Activated CD4-positive, alpha-beta T cell treated with anti-CD3 and anti-CD28 coated beads for 36 hours (primary cell): ENCODE data around the gene NOL7. TPM values are rescaled to one million over a fixed set of nuclear protein-coding genes. Genes with fewer than 3 reads are reported as not detected.
A peak's percentile ranks its signal among the peaks of the same experiment; 100 is the strongest.

Source experiments
- ATAC-seq: fragments of 200-7000 bp; cut with Tn5 transposase; one replicate; pipeline ENCODE4 v1.10.0; 2021; ENCODE audit warnings: mild to moderate bottlenecking, moderate library complexity
- CTCF ChIA-PET: fragments of 350-600 bp; sonication (Branson Sonifier 250); formaldehyde crosslinking; loops from one replicate; lab custom pipeline; 2021; ENCODE audit warnings: antibody characterized with exemption; lab: Charles Lee
- POLR2A ChIA-PET: fragments of 350-600 bp; sonication (Branson Sonifier 250); formaldehyde crosslinking; loops from one replicate; lab custom pipeline; 2021; ENCODE audit warnings: antibody characterized with exemption, inconsistent platforms; lab: Charles Lee
- DNase-seq: peaks from one replicate; pipeline ENCODE4 v3.0.0-alpha.2; 2020
- H3K27ac Mint-ChIP-seq: one replicate; pipeline ENCODE4 v1.8.0; 2021; ENCODE audit warnings: mixed read lengths
- H3K27me3 Mint-ChIP-seq: one replicate; pipeline ENCODE4 v1.8.0; 2021; ENCODE audit warnings: mixed read lengths
- H3K36me3 Mint-ChIP-seq: one replicate; pipeline ENCODE4 v1.8.0; 2021; ENCODE audit warnings: low read depth, mixed read lengths
- H3K4me1 Mint-ChIP-seq: one replicate; pipeline ENCODE4 v1.8.0; 2021; ENCODE audit warnings: mixed read lengths
- H3K4me3 Mint-ChIP-seq: one replicate; pipeline ENCODE4 v1.8.0; 2021; ENCODE audit warnings: mild to moderate bottlenecking, moderate library complexity, mixed read lengths
- H3K9me3 Mint-ChIP-seq: one replicate; pipeline ENCODE4 v1.8.0; 2021; ENCODE audit warnings: low read depth, mixed read lengths
- intact Hi-C, 2 experiments: fragments of 100-400 bp; cut with DNase I in 1 of 2; cut with micrococcal nuclease in 1 of 2; formaldehyde crosslinking; loops; one replicate each; pipeline versions ENCODE4 v1.14.2 to v1.15.1; 2022 to 2024; cut with DNase I, micrococcal nuclease
- total RNA-seq, 2 experiments: library from RNA; stranded (reverse); gene quantifications; one replicate each; pipeline ENCODE4 v1.2.3, GENCODE V29; 2021

NOL7 gene
- total RNA-seq, 2 experiments from 2014 or later = 92.8 to 97.3 TPM

DNA sequence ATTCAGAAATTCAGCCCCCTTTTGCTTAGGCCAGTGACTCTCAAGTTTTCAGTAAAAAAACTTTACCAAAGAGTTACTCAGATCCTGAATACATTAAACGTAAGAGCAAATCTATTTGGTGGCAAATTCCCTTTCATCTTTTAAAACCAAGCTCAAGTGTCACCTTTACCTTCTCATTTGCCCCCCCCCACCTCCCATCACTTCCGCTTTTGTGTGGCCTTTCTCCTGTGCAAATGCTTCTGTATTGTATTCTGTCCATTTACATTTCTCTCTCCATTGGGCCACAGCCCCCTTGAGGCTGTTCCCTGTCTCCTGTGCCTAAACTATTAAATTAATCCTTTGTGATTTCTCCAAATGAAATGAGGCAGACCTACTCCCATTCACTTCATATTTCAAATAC lies 1.9 kb downstream of the NOL7 start:
- Mint-ChIP-seq H3K36me3 (peaks cover 53% of the 10 kb centered on the region), H3K27me3 (no peaks in the 10 kb centered on the region), H3K27ac (peak overlapping the region; percentile 90), H3K4me3 (peak overlapping the region; percentile 92), H3K4me1 (peaks cover 37% of the 10 kb centered on the region), H3K9me3 (no peaks in the 10 kb centered on the region)
- intact Hi-C loops = loop anchor here (5.0 kb wide), 2 partner anchors 145 to 1630 kb away; partner anchors contain the start of gene JARID2 (in 1 of the 2)
- ChIA-PET CTCF (interaction anchor here (0.6 to 3.6 kb wide), 8 partner anchors 7 to 197 kb away, joined by 3 to 32 read pairs (median 7); partner anchors contain the start of genes MCUR1, RANBP9 and SIRT5), POLR2A (interaction anchor here (0.7 kb wide), 1 partner anchor 315 kb away, joined by 3 read pairs; no protein-coding TSS in a partner anchor)
- DNase-seq (no peak), ATAC-seq (no peak)

DNA sequence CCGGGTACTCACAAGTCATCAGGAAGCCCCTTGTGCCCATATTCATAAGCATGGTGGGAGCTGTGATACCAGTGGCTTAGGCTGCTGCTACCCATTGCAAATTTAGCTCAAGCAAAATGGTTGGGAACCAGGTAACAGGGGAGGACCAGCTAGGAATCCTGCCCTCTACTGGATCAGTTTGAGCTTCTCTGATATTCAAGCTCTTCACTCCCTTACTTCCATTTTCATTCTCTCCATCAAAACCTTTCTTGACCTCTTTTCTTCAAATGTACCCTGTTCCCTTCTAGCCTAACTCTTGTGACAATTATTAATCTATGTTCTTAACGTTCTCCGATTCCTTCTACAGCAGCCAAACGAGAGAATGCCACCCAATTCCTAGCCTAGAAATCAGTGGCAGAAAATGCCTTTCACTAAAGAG lies 9.7 kb downstream of the NOL7 start:
- Mint-ChIP-seq H3K27me3 (no peaks in the 10 kb centered on the region), H3K27ac (peak overlapping the region; percentile 15), H3K4me1 (peaks cover 19% of the 10 kb centered on the region), H3K36me3 (peaks cover 59% of the 10 kb centered on the region), H3K4me3 (no peak overlapping the region), H3K9me3 (no peaks in the 10 kb centered on the region)
- DNase-seq (peak; percentile 29), ATAC-seq (peak; percentile 91)
- intact Hi-C loops = no loop called here
- POLR2A ChIA-PET = interaction anchor here (0.5 to 0.7 kb wide), 2 partner anchors 10 to 12 kb away, joined by 3 read pairs; partner anchors contain the start of gene NOL7
- CTCF ChIA-PET = interaction anchor here (0.5 to 2.0 kb wide), 18 partner anchors 9 to 1983 kb away, joined by 3 to 20 read pairs (median 4); partner anchors contain the start of genes NOL7 and SIRT5

DNA sequence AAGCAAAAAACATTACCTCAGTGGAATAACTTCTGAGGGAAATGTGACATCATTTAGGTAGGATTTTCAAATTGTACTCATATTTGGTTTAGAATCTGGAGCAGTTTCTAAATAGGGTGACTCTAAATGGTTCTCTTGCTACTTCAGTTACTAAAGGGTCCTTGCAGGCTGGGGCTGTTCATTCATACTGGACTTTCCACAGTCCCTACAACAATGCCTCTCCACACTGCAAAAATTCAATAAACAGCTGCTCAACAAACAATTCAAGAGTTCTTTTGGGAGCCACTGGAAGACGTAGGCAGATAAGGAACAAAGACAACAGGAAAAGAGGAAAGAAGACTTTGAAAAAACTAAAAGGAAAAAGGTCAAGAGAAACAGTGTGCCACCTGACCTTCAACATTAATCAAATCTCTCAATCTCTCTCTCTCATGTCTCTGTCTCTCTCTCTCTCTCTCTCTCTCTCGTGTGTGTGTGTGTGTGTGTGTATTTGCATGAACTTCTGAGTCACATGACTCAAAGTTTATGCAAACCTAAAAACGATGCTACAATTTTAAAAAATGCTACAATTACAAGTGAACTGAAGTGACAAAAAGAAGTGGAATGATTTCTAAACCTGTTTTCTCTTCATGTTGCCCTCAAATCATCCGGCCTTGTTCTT lies 14.5 kb downstream of the NOL7 start:
- intact Hi-C loops = no loop called here
- Mint-ChIP-seq H3K9me3 (no peaks in the 10 kb centered on the region), H3K4me1 (peaks cover 38% of the 10 kb centered on the region), H3K27ac (peak overlapping the region; percentile 91), H3K27me3 (no peaks in the 10 kb centered on the region), H3K4me3 (no peak overlapping the region), H3K36me3 (peaks cover 43% of the 10 kb centered on the region)
- DNase-seq = no peak
- no peak for ATAC-seq
- POLR2A ChIA-PET = interaction anchor here (0.5 to 0.6 kb wide), 2 partner anchors 83 to 1915 kb away, joined by 3 read pairs; no protein-coding TSS in a partner anchor
- CTCF ChIA-PET = interaction anchor here (0.5 to 4.7 kb wide), 5 partner anchors 14 to 1091 kb away, joined by 3 to 26 read pairs (median 3); partner anchors contain the start of gene NOL7

DNA sequence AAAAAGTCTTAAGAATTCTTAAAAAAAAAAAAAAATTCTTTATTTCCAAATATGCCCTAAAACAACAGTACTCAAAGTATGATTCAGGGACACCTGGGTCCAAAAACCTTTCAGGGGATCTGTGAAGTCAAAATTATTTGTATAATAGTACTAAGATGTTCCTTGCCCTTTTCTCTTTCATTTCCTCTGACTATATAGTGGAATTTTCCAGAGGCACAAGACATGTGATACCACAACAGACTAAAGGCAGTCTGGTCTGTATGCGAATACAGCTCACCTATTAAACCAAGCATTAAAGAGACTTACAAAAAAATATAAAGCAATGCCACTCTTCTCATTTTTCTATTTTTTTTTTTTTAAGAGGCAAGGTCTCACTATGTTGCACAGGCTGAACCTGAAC lies 15.4 kb downstream of the NOL7 start:
- Mint-ChIP-seq H3K4me1 (peaks cover 38% of the 10 kb centered on the region), H3K9me3 (no peaks in the 10 kb centered on the region), H3K27me3 (no peaks in the 10 kb centered on the region), H3K4me3 (no peak overlapping the region), H3K36me3 (peaks cover 39% of the 10 kb centered on the region), H3K27ac (peak overlapping the region; percentile 76)
- intact Hi-C loops = no loop called here
- no peak for DNase-seq
- CTCF ChIA-PET = interaction anchor here (0.7 to 4.7 kb wide), 5 partner anchors 15 to 1090 kb away, joined by 3 to 26 read pairs (median 3); partner anchors contain the start of genes NOL7 and SIRT5
- POLR2A ChIA-PET = interaction anchor here (0.6 kb wide), 1 partner anchor 1914 kb away, joined by 3 read pairs; no protein-coding TSS in a partner anchor
- ATAC-seq = peak; percentile 77

DNA sequence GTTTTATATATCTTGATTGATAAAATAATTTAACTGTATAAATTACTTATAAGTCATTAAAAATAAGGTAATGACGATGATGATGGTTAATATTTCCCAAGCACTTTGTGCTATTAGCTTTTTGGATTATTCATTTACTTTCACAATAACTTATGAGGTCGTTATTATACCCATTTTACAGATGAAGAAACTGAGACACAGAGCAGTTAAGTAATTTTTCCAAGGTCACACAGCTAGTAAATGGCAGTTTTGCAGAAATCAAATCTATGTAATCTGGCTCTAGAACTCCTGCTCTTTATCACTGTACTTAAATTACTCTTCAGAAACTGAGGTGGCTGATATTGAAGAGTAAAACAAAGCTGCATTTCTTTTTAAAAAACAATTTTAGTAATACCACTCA lies 18.2 kb downstream of the NOL7 start:
- POLR2A ChIA-PET = no interaction called here
- H3K27ac Mint-ChIP-seq = no peak overlapping the region

DNA sequence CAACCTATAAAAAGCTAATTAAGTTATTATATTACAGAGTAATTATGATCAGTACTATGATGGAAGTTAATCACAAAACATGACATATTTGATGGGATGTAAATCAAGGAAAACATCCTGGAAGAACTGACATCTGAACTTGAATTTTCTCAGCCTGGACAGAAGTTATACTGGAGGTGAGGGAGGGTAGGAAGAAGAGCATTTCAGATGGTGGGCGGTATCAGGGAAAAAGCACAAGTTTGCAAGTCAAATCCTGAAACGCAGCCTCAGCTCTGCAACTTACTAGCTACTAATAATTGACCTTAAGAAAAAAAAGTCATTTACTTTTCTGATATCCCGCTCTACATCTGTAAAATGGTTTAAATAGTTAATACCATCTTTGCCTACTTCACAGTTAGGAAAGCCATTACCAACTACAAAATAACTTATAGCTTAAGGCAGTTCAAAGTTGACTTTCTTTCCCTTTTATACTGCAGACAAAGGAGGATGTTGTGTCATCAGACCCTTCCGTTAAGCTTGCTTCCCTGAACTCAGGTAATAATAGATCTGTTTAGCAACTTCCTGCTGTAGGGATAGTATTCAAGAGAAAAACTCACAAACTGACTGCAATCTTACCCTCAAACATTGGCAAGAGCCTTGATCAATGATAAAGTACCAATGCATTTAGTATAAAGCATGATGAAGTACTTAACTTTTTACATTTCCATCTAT lies 21.0 kb downstream of the NOL7 start:
- no peak for DNase-seq
- Mint-ChIP-seq H3K4me1 (peaks cover 48% of the 10 kb centered on the region), H3K4me3 (no peak overlapping the region), H3K36me3 (peaks cover 40% of the 10 kb centered on the region), H3K9me3 (no peaks in the 10 kb centered on the region), H3K27ac (peak overlapping the region; percentile 83), H3K27me3 (no peaks in the 10 kb centered on the region)
- ChIA-PET CTCF (interaction anchor here (1.1 to 1.8 kb wide), 3 partner anchors 11 to 41 kb away, joined by 4 to 10 read pairs (median 5); partner anchors contain the start of gene NOL7), POLR2A (interaction anchor here (0.7 kb wide), 1 partner anchor 20 kb away, joined by 3 read pairs; no protein-coding TSS in a partner anchor)
- ATAC-seq = peak; percentile 60
- intact Hi-C loops = no loop called here

More for the DNA sequence above, 18.2 kb downstream of the NOL7 start:
- intact Hi-C loops = no loop called here
- Mint-ChIP-seq H3K9me3 (no peaks in the 10 kb centered on the region), H3K36me3 (peaks cover 36% of the 10 kb centered on the region), H3K4me1 (peaks cover 58% of the 10 kb centered on the region), H3K27me3 (no peaks in the 10 kb centered on the region), H3K4me3 (no peak overlapping the region)
- ATAC-seq (no peak), DNase-seq (no peak)
- CTCF ChIA-PET = interaction anchor here (0.9 to 4.7 kb wide), 5 partner anchors 13 to 275 kb away, joined by 3 to 26 read pairs (median 4); partner anchors contain the start of gene NOL7

DNA sequence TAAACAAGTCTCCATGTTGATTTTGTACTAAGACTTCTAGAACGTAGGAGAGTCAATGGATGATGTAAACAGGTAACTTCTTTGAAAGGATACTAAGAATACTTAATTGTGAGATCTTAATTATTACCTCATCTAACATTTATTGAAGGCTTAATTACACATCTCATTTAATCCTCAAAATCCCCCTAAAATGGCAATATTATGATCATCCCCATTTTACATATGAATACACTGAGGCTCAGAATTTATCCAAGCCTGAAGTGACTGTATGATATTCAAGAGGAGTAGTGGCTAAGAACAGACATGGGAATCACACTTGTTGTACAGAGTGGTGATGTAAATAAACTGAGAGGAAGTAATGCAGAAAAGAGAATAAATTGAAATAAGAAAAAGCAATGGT lies 22.9 kb downstream of the NOL7 start:
- no peak for ATAC-seq
- Mint-ChIP-seq H3K4me1 (peaks cover 46% of the 10 kb centered on the region), H3K9me3 (no peaks in the 10 kb centered on the region), H3K27me3 (no peaks in the 10 kb centered on the region), H3K27ac (peak overlapping the region; percentile 18), H3K36me3 (peaks cover 33% of the 10 kb centered on the region), H3K4me3 (no peak overlapping the region)
- no peak for DNase-seq
- ChIA-PET CTCF (no interaction called here), POLR2A (interaction anchor here (0.6 kb wide), 1 partner anchor 21 kb away, joined by 4 read pairs; no protein-coding TSS in a partner anchor)
- intact Hi-C loops = no loop called here

DNA sequence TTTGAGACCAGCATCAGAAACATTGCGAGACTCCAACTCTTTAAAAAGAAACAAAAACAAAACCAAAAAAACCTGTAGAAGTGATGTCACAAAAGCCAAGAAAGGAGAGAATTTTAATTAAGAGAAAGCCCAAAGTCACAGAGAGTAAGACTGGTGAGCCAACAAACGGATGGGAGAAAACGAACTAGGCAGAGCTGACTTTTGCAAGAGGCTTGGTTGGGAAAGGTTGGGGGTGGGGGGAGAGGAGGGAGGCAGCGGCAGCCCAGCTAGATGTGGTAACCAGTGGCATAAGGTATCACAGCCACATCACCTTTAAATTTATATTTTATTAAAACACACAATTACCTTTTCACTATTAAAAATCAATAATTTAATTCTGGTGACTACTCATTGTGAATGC lies 23.5 kb downstream of the NOL7 start:
- ChIA-PET CTCF (interaction anchor here (0.7 to 1.0 kb wide), 4 partner anchors 10 to 72 kb away, joined by 3 to 7 read pairs (median 4); no protein-coding TSS in a partner anchor), POLR2A (interaction anchor here (0.6 kb wide), 1 partner anchor 20 kb away, joined by 4 read pairs; no protein-coding TSS in a partner anchor)
- intact Hi-C loops = no loop called here
- Mint-ChIP-seq H3K27me3 (no peaks in the 10 kb centered on the region), H3K4me1 (peaks cover 51% of the 10 kb centered on the region), H3K4me3 (no peak overlapping the region), H3K27ac (peak overlapping the region; percentile 18), H3K9me3 (no peaks in the 10 kb centered on the region), H3K36me3 (peaks cover 39% of the 10 kb centered on the region)
- no peak for ATAC-seq
- no peak for DNase-seq

DNA sequence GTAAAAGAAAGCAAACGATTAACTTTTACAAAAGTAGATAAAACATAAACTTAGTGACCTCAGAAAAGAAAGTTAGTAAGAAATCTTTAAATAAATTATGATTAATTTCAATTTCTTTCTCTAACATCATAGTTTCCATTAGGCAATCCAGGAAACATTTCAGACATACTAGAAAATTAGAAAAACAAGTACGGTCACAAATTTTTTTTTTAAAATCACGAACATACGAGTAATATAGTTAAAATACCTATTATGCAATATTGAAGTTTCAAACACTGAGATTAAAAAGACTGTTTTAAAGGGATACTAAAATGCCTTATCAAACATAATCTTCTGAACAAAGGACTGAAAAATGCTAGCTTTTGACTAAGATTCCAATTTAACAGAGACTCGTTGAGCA lies 26.2 kb downstream of the NOL7 start:
- DNase-seq (no peak), ATAC-seq (peak; percentile 19)
- ChIA-PET POLR2A (no interaction called here), CTCF (interaction anchor here (0.7 kb wide), 1 partner anchor 22 kb away, joined by 3 read pairs; no protein-coding TSS in a partner anchor)
- Mint-ChIP-seq H3K4me3 (no peak overlapping the region), H3K4me1 (peaks cover 42% of the 10 kb centered on the region), H3K9me3 (no peaks in the 10 kb centered on the region), H3K27me3 (no peaks in the 10 kb centered on the region), H3K27ac (peak overlapping the region; percentile 80), H3K36me3 (peaks cover 41% of the 10 kb centered on the region)
- intact Hi-C loops = no loop called here

DNA sequence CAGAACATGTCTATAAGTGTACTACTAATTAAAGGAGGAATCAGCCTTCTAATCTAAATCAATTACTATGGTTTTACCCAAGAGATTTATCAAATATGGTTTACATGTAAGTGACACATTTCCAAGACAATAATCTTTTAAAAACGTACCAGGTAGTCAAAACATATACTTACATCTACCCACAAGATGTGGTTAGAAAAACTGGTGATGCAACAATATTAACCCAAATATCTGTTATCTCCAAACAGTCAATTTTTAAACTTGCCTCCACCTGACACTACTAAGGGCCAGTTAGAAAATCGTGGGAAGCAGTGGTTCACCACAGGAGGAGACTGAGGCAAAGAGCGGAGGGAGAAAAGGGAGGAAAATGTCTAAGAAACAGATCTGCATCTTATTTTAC lies 28.0 kb downstream of the NOL7 start:
- Mint-ChIP-seq H3K27ac (peak overlapping the region; percentile 66), H3K4me3 (no peak overlapping the region), H3K4me1 (peaks cover 29% of the 10 kb centered on the region), H3K36me3 (peaks cover 36% of the 10 kb centered on the region), H3K27me3 (no peaks in the 10 kb centered on the region), H3K9me3 (no peaks in the 10 kb centered on the region)
- DNase-seq = no peak
- ChIA-PET CTCF (interaction anchor here (1.3 to 1.4 kb wide), 2 partner anchors 15 to 67 kb away, joined by 4 read pairs; no protein-coding TSS in a partner anchor), POLR2A (no interaction called here)
- ATAC-seq = no peak
- intact Hi-C loops = no loop called here

DNA sequence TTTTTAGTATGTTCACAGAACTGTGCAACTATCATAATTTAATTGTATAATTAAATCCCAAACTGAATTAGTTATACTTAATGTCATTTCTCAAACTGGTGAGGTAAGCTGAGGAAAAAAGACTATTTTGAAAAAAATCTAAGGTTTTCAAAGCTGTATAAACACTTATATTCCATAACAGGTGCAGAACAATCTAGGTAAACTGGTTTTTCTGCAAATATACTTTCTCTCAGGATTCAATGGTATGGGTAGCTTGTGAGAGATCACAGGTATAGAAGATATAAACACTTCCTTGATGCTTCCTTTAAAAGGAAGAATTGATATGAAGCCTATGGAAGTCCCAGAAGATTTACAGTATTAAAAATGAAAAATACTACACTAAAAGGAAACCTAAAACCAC lies 33.7 kb downstream of the NOL7 start:
- no peaks in the 10 kb centered on the region for H3K27me3 Mint-ChIP-seq
- intact Hi-C loops = no loop called here
- no peak overlapping the region for H3K27ac Mint-ChIP-seq
- POLR2A ChIA-PET = no interaction called here
- H3K9me3 Mint-ChIP-seq = no peaks in the 10 kb centered on the region
- H3K4me1 Mint-ChIP-seq = peaks cover 13% of the 10 kb centered on the region
- DNase-seq = no peak
- H3K4me3 Mint-ChIP-seq = no peak overlapping the region
- CTCF ChIA-PET = interaction anchor here (0.8 to 2.9 kb wide), 4 partner anchors 10 to 30 kb away, joined by 3 to 10 read pairs (median 4); no protein-coding TSS in a partner anchor
- peaks cover 24% of the 10 kb centered on the region for H3K36me3 Mint-ChIP-seq
- no peak for ATAC-seq
